K562 (cell line): Measurements from ENCODE around the gene UBE2D2. TPM values are rescaled to one million over a fixed set of nuclear protein-coding genes. Genes with fewer than 3 reads are reported as not detected.

Experiments used
- CAMTA2 ChIP-seq: fragments of 250-450 bp; sonication (Bioruptor Pico); conservative IDR thresholded peaks from 2 replicates; pipeline ENCODE4 v1.5.1; 2022
- CBX8 ChIP-seq: fragments of 200-600 bp; sonication (generic); IDR thresholded peaks from 2 replicates; pipeline ENCODE4 v1.6.1; 2012; ENCODE audit warnings: borderline replicate concordance, mixed run types, low read depth, mild to moderate bottlenecking, moderate library complexity, mixed read lengths, low read length, control low read depth, inconsistent platforms; ENCODE audit not compliant: poor library complexity, severe bottlenecking; ENCODE audit errors: extremely low read depth
- CHD4 ChIP-seq: fragments of 200-600 bp; sonication (generic); IDR thresholded peaks from 3 replicates; pipeline ENCODE4 v1.6.1; 2012; ENCODE audit warnings: low read depth, mild to moderate bottlenecking, mixed read lengths, low read length, inconsistent platforms; ENCODE audit not compliant: insufficient read depth, insufficient replicate concordance, poor library complexity, severe bottlenecking
- CXXC5 ChIP-seq: fragments of 250-450 bp; sonication (Bioruptor Pico); IDR thresholded peaks from 2 replicates; pipeline ENCODE4 v1.8.0; 2022; ENCODE audit warnings: inconsistent platforms, mild to moderate bottlenecking, moderate library complexity
- DACH1 ChIP-seq: fragments of 450-650 bp; IDR thresholded peaks from 2 replicates; pipeline ENCODE4 v1.6.1; 2018; ENCODE audit not compliant: partially characterized antibody
- DLX4 ChIP-seq: fragments of 250-450 bp; sonication (Bioruptor Pico); IDR thresholded peaks from 2 replicates; pipeline ENCODE4 v1.6.1; 2021; ENCODE audit warnings: mild to moderate bottlenecking
- JUNB ChIP-seq: fragments of 450-650 bp; formaldehyde crosslinking; conservative IDR thresholded peaks from 2 replicates; pipeline ENCODE4 v1.4.0; 2020; ENCODE audit warnings: mild to moderate bottlenecking
- NCOA4 ChIP-seq: fragments of 450-650 bp; IDR thresholded peaks from 2 replicates; pipeline ENCODE4 v1.6.1; 2018; ENCODE audit warnings: mild to moderate bottlenecking; ENCODE audit not compliant: partially characterized antibody
- PBX2 ChIP-seq, 2 experiments: IDR thresholded peaks in 1 of 2; conservative IDR thresholded peaks in 1 of 2; 2 replicates each; pipeline ENCODE4 v1.6.1; 2016; ENCODE audit warnings: low read depth in 2 of 2, mild to moderate bottlenecking in 1 of 2, missing compliant biosample characterization in 1 of 2, missing genetic modification characterization in 1 of 2, moderate library complexity in 1 of 2
- PHB ChIP-seq: fragments of 250-450 bp; sonication (Bioruptor Pico); IDR thresholded peaks from 2 replicates; pipeline ENCODE4 v1.5.0; 2021
- RBFOX2 ChIP-seq: fragments of 200-400 bp; formaldehyde crosslinking; IDR thresholded peaks from 2 replicates; pipeline ENCODE4 v1.6.1; 2017; ENCODE audit warnings: low read depth, mild to moderate bottlenecking, low read length, moderate library complexity
- SMARCA5 ChIP-seq: fragments of 450-650 bp; IDR thresholded peaks from 2 replicates; pipeline ENCODE4 v1.6.1; 2016
- SMARCB1 ChIP-seq: IDR thresholded peaks from 2 replicates; pipeline ENCODE4 v1.6.1; 2011; ENCODE audit warnings: improper control_type of control experiment, low read depth; ENCODE audit not compliant: insufficient read length
- SRSF7 ChIP-seq: fragments of 200-400 bp; formaldehyde crosslinking; optimal IDR thresholded peaks from 2 replicates; pipeline ENCODE3; 2017; ENCODE audit warnings: mild to moderate bottlenecking, low read depth, low read length
- THRB ChIP-seq: fragments of 450-650 bp; formaldehyde crosslinking; conservative IDR thresholded peaks from 2 replicates; pipeline ENCODE4 v1.4.0; 2022; ENCODE audit warnings: mild to moderate bottlenecking, missing genetic modification characterization
- ZBTB12 ChIP-seq: fragments of 250-450 bp; sonication (Bioruptor Pico); IDR thresholded peaks from 2 replicates; pipeline ENCODE4 v1.4.0; 2020
- ZNF224 ChIP-seq: sonication (generic); formaldehyde crosslinking; IDR thresholded peaks from 2 replicates; pipeline ENCODE4 v1.8.0; 2022; ENCODE audit warnings: mild to moderate bottlenecking, missing genetic modification reagents
- ZNF232 ChIP-seq: sonication (generic); formaldehyde crosslinking; IDR thresholded peaks from 2 replicates; pipeline ENCODE4 v1.8.0; 2022; ENCODE audit warnings: mild to moderate bottlenecking, missing genetic modification reagents
- ZNF780A ChIP-seq: fragments of 250-450 bp; sonication (Bioruptor Pico); IDR thresholded peaks from 2 replicates; pipeline ENCODE4 v1.5.0; 2021; ENCODE audit warnings: mild to moderate bottlenecking
- ZNF830 ChIP-seq: fragments of 250-450 bp; sonication (Bioruptor Pico); IDR thresholded peaks from 2 replicates; pipeline ENCODE4 v1.5.0; 2021; ENCODE audit warnings: mild to moderate bottlenecking
- polyA plus RNA-seq, 8 experiments: library from polyadenylated mRNA; depleted of rRNA in 4 of 8; stranded (reverse) in 5 of 8; unstranded in 3 of 8; fragments of >200 nt; fragmentation: Nextera tagmentation in 2 of 8; fragmentation: Illumina TruSeq in 1 of 8; extraction: Ambion mirVana in 2 of 8; extraction: Trizol in 1 of 8; gene quantifications; 2 replicates each; pipeline versions ENCODE4 v1.2.1 to v1.2.3, GENCODE V29; 2011 to 2014; ENCODE audit warnings: inconsistent platforms in 1 of 8, missing spikeins in 1 of 8
- total RNA-seq, 7 experiments: library from RNA; depleted of rRNA in 6 of 7; stranded (reverse); fragments of >200 nt in 6 of 7; fragmentation: Illumina TruSeq in 2 of 7; extraction: Trizol in 2 of 7; gene quantifications; 2 replicates each; pipeline versions ENCODE4 v1.2.1 to v1.2.3, GENCODE V29; 2011 to 2021; ENCODE audit warnings: low replicate concordance in 1 of 7
- TF ChIP-seq, protein P1 (sequence below): conservative IDR thresholded peaks from 2 replicates; pipeline ENCODE4 v1.6.1; 2011; ENCODE audit warnings: low read depth, mild to moderate bottlenecking, low read length; ENCODE audit not compliant: control insufficient read depth

The UBE2D2 gene
- total and polyA plus RNA-seq, 9 of the 15 experiments (the other 6 are each of a cell fraction or from before 2014, with no cell fraction given): 53.6 to 198 (median 122) TPM

GRCh38 chr5:139668064-139668880, 107.1 kb downstream of the UBE2D2 start (continued):
- TF ChIP-seq DLX4 (CRISPR knock-in tag) (no peak), CAMTA2 (CRISPR knock-in tag) (no peak), RBFOX2 (peak; percentile 51), ZNF830 (CRISPR knock-in tag) (no peak), SMARCB1 (no peak), PBX2 (CRISPR knock-in tag; IDR thresholded peaks at IDR 0.05; ENCODE audit: low read depth) (no peak), PBX2 (tag; conservative IDR thresholded peaks at IDR 0.05; ENCODE audit: low read depth) (peak; percentile 49; the same call in 1 of the 2 replicates), ZNF224 (no peak), ZBTB12 (CRISPR knock-in tag) (no peak), CXXC5 (CRISPR knock-in tag) (peak; percentile 62), JUNB (CRISPR knock-in tag) (no peak), DACH1 (no peak), CBX8 (no peak), THRB (CRISPR knock-in tag) (no peak), SRSF7 (no peak), PHB (no peak), CHD4 (no peak), ZNF780A (no peak), ZNF232 (no peak), SMARCA5 (no peak), NCOA4 (no peak)
- TF ChIP-seq, protein P1, sequence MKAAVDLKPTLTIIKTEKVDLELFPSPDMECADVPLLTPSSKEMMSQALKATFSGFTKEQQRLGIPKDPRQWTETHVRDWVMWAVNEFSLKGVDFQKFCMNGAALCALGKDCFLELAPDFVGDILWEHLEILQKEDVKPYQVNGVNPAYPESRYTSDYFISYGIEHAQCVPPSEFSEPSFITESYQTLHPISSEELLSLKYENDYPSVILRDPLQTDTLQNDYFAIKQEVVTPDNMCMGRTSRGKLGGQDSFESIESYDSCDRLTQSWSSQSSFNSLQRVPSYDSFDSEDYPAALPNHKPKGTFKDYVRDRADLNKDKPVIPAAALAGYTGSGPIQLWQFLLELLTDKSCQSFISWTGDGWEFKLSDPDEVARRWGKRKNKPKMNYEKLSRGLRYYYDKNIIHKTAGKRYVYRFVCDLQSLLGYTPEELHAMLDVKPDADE: no peak
